ES-I3 (cell line): Measurements from ENCODE around the gene SGK1.
"Not testable (repeated sequence)": the region's sequence is repeated elsewhere in the genome, so short reads cannot be mapped to it uniquely, and the experiment has no call there.

Experiments used
- H3K36me3 ChIP-seq: 2 replicates; pipeline ENCODE4 v1.6.1; 2013; ENCODE audit warnings: mild to moderate bottlenecking, low read length, control low read depth, moderate library complexity; ENCODE audit not compliant: insufficient read depth
- H3K4me1 ChIP-seq: 2 replicates; pipeline ENCODE4 v1.6.1; 2013; ENCODE audit warnings: mild to moderate bottlenecking, control low read depth, low read length; ENCODE audit not compliant: insufficient read depth
- H3K9ac ChIP-seq: 2 replicates; pipeline ENCODE4 v1.6.1; 2013; ENCODE audit warnings: low read depth, mild to moderate bottlenecking, low read length, moderate library complexity
- H3K9me3 ChIP-seq: 2 replicates; pipeline ENCODE4 v1.6.1; 2013; ENCODE audit warnings: mild to moderate bottlenecking, low read length, moderate library complexity; ENCODE audit not compliant: control insufficient read depth, insufficient read depth

The SGK1 gene

DNA sequence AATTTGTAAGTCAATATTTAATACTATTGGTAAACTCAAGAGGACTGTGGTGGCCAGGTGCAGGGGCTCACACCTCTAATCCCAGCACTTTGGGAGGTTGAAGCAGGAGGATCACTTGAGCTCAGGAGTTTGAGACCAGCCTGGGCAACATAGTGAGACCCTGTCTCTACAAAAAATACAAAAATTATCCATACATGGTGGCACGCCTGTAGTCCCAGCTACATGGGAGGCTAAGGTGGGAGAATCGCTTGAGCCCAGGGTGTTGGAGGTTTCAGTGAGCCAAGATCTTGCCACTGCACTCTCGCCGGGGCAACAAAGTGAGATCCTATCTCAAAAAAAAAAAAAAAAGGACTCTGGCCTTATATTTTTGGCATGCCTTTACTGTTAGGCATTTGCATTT is 137.4 kb downstream of the SGK1 start:
- peaks cover 14% of the 10 kb centered on the region for H3K4me1 ChIP-seq
- not testable (repeated sequence) for H3K36me3 ChIP-seq, H3K9me3 ChIP-seq, H3K9ac ChIP-seq

DNA sequence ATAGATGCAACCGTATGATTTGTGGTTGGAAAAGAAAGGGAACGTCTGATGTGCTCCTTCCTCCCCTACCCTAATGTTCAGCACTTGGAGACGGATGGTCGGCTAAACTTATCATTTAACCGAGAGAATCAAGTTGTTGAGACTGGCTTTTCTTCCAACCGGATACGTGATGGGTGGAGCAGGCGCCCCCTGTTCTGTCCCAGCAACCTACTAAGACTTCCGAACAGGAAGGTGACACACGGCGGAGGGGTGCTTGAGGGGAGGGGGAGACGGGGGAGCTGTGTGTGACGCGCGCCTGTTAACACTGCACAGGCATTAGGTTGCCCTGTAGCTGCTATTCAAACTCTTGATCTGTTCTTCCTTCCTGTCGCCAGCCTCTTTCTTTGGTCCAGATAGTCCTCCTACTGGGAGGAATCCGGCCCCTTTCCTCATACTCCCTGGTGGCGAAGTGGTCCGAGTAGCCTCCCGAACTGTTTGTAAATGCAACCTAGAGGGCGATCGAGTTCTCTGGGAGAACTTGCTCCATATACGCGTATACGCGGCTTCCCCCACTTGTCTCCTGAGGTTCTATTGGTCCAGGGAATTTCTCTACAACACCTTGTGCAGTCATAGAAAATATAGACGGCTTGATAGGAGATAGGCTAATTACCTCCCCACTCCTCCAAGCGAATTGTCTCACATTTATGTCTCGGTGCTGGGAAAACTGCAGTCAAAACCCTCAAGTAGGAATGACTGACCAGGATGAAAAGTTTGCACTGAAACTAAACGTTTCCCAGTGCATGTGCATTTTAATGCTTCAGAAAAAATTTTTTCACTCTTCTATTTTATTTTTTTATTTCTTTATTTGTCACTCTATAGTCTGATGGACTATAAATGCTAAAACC is 139.5 kb downstream of the SGK1 start:
- Histone ChIP-seq H3K9ac (peak overlapping the region; percentile 44; the same call in 1 of the 2 replicates), H3K36me3 (no peaks in the 10 kb centered on the region), H3K4me1 (peaks cover 12% of the 10 kb centered on the region), H3K9me3 (no peaks in the 10 kb centered on the region)

- Histone ChIP-seq H3K9me3 (no peaks in the 10 kb centered on the region), H3K9ac (peak overlapping the region; percentile 44; the same call in 1 of the 2 replicates), H3K36me3 (peaks cover 6% of the 10 kb centered on the region), H3K4me1 (peaks cover 13% of the 10 kb centered on the region)
Measured at GRCh38 chr6:134177753-134178160, 140.2 kb downstream of the SGK1 start.

- Histone ChIP-seq H3K36me3 (peaks cover 7% of the 10 kb centered on the region), H3K9ac (no peak overlapping the region), H3K4me1 (peaks cover 13% of the 10 kb centered on the region), H3K9me3 (no peaks in the 10 kb centered on the region)
Measured at GRCh38 chr6:134177236-134177635, 140.7 kb downstream of the SGK1 start.

DNA sequence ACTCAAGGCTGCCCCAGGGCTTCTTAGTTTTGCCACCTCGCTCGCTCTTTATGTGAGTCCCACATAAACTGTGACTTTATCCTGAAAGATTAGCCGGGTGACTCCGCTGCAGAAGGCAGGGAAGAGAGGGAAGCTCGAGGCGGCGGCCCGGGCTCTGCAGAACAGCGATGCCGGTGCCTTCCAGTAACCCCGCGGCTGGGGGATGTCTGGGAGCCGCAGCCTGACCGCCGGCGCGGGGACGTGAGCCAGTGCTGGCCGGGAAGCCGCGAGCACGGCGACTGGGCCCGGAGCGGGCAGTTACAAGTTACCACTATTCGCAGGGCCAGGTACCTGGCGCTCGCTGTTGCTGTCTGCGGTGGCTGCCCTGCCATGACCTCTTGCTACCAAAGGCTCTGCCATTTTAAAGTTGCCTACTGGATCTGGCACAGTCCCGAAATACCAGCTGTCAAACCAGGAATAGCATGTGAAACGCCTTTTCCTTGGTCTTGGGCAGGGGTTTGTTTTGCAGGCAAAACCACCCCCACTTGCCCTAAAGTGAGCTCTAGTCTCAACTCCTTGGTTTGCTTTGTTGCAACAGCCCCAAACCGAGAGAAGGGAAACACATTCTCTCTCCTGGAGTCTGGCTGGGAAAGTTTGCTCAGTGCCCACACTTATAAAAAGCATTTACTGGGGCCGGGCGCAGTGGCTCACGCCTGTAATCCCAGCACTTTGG is 141.5 kb downstream of the SGK1 start:
- Histone ChIP-seq H3K9me3 (no peaks in the 10 kb centered on the region), H3K36me3 (peaks cover 14% of the 10 kb centered on the region), H3K9ac (peak overlapping the region; percentile 89), H3K4me1 (peaks cover 13% of the 10 kb centered on the region)

GRCh38 chr6:134175532-134176263 is 142.2 kb downstream of the SGK1 start:
- peaks cover 19% of the 10 kb centered on the region for H3K36me3 ChIP-seq
- peaks cover 13% of the 10 kb centered on the region for H3K4me1 ChIP-seq
- peak overlapping the region; percentile 89 for H3K9ac ChIP-seq
- no peaks in the 10 kb centered on the region for H3K9me3 ChIP-seq

GRCh38 chr6:134174672-134175531 is 143.0 kb downstream of the SGK1 start:
- peaks cover 20% of the 10 kb centered on the region for H3K36me3 ChIP-seq
- peaks cover 13% of the 10 kb centered on the region for H3K4me1 ChIP-seq

GRCh38 chr6:134173936-134174671 is 143.8 kb downstream of the SGK1 start:
- H3K9me3 ChIP-seq = no peaks in the 10 kb centered on the region
- H3K4me1 ChIP-seq = peaks cover 13% of the 10 kb centered on the region
- peak overlapping the region; percentile 89 for H3K9ac ChIP-seq
- H3K36me3 ChIP-seq = peaks cover 24% of the 10 kb centered on the region

More at GRCh38 chr6:134174672-134175531, 143.0 kb downstream of the SGK1 start:
- Histone ChIP-seq H3K9me3 (no peaks in the 10 kb centered on the region), H3K9ac (peak overlapping the region; percentile 89)

- H3K9ac ChIP-seq = peak overlapping the region; percentile 89; the same call in 1 of the 2 replicates
- H3K36me3 ChIP-seq = peaks cover 24% of the 10 kb centered on the region
- H3K4me1 ChIP-seq = peaks cover 13% of the 10 kb centered on the region
- H3K9me3 ChIP-seq = no peaks in the 10 kb centered on the region
Measured at GRCh38 chr6:134173366-134173725, 144.6 kb downstream of the SGK1 start.

GRCh38 chr6:134172706-134173365 is 145.1 kb downstream of the SGK1 start:
- no peaks in the 10 kb centered on the region for H3K9me3 ChIP-seq
- H3K4me1 ChIP-seq = peaks cover 13% of the 10 kb centered on the region
- H3K36me3 ChIP-seq = peaks cover 24% of the 10 kb centered on the region
- H3K9ac ChIP-seq = peak overlapping the region; percentile 89

- H3K9ac ChIP-seq = no peak overlapping the region
- H3K36me3 ChIP-seq = peaks cover 24% of the 10 kb centered on the region
Measured at GRCh38 chr6:134172020-134172705, 145.7 kb downstream of the SGK1 start.

GRCh38 chr6:134171517-134171916 is 146.4 kb downstream of the SGK1 start:
- H3K36me3 ChIP-seq = peaks cover 24% of the 10 kb centered on the region
- peaks cover 6% of the 10 kb centered on the region; the same call in 1 of the 2 replicates for H3K4me1 ChIP-seq
- H3K9ac ChIP-seq = no peak overlapping the region
- H3K9me3 ChIP-seq = no peaks in the 10 kb centered on the region

More at GRCh38 chr6:134172020-134172705, 145.7 kb downstream of the SGK1 start:
- H3K9me3 ChIP-seq = no peaks in the 10 kb centered on the region
- peaks cover 6% of the 10 kb centered on the region; the same call in 1 of the 2 replicates for H3K4me1 ChIP-seq
